RWPE2 (cell line): ENCODE results near the gene KLHL36.

Source experiments
- ATAC-seq: fragments of 200-7000 bp; cut with Tn5 transposase; 3 replicates; pipeline ENCODE4 v1.9.1; 2021; ENCODE audit warnings: low read depth
- DNase-seq: peaks from one replicate; pipeline ENCODE4 v3.0.0-alpha.2; 2020; ENCODE audit warnings: low spot score
- H3K27ac ChIP-seq: fragments of 450-650 bp; 2 replicates; pipeline ENCODE4 v1.5.1; 2017; ENCODE audit warnings: mild to moderate bottlenecking; ENCODE audit not compliant: poor library complexity, severe bottlenecking
- H3K27me3 ChIP-seq: fragments of 250-450 bp; sonication (Bioruptor Pico); 2 replicates; pipeline ENCODE4 v1.5.1; 2021; ENCODE audit warnings: mild to moderate bottlenecking, moderate library complexity; ENCODE audit not compliant: insufficient read depth, poor library complexity, severe bottlenecking
- H3K36me3 ChIP-seq: fragments of 250-450 bp; sonication (Bioruptor Pico); 2 replicates; pipeline ENCODE4 v1.5.1; 2020; ENCODE audit warnings: low read depth, mild to moderate bottlenecking, moderate library complexity
- H3K4me1 ChIP-seq: fragments of 250-450 bp; sonication (Bioruptor Pico); 2 replicates; pipeline ENCODE4 v1.5.1; 2021; ENCODE audit warnings: mild to moderate bottlenecking, moderate library complexity; ENCODE audit not compliant: insufficient read depth, poor library complexity, severe bottlenecking
- H3K4me3 ChIP-seq: fragments of 250-450 bp; sonication (Bioruptor Pico); 2 replicates; pipeline ENCODE4 v1.5.1; 2021; ENCODE audit warnings: mild to moderate bottlenecking, moderate library complexity; ENCODE audit not compliant: severe bottlenecking
- H3K9me3 ChIP-seq: fragments of 250-450 bp; sonication (Bioruptor Pico); 2 replicates; pipeline ENCODE4 v1.5.1; 2021; ENCODE audit warnings: mild to moderate bottlenecking, moderate library complexity; ENCODE audit not compliant: severe bottlenecking
- TF ChIP-seq, protein P1 (sequence below): fragments of 450-650 bp; IDR thresholded peaks from one replicate; pipeline ENCODE4 v1.5.1; 2017; ENCODE audit warnings: mild to moderate bottlenecking, moderate library complexity; ENCODE audit not compliant: poor library complexity, severe bottlenecking

Gene KLHL36

DNA sequence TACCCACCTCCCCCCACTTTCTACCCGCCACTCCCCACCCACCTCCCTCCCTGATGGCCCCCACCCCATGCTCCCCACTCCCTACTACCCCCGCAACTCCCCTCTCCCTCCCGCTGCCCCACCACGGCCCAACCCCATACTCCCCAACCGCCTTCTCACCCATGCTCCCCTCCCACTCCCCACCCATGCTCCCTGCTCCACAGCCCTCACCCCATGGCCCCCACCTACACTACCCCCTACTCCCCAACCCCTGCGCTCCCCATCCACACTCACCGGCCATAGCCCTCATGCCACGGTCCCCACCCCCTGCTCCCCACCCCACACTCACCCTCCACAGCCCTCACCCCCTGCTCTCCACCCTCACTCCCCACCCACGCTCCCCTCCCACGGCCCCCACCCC, 44.4 kb upstream of the KLHL36 start:
- Histone ChIP-seq H3K4me1 (peaks cover 22% of the 10 kb centered on the region), H3K27me3 (no peaks in the 10 kb centered on the region), H3K9me3 (peaks cover 8% of the 10 kb centered on the region), H3K36me3 (peaks cover 61% of the 10 kb centered on the region), H3K4me3 (no peak overlapping the region), H3K27ac (peak overlapping the region; percentile 57)
- ATAC-seq (no peak), DNase-seq (no peak)
- TF ChIP-seq, protein P1, sequence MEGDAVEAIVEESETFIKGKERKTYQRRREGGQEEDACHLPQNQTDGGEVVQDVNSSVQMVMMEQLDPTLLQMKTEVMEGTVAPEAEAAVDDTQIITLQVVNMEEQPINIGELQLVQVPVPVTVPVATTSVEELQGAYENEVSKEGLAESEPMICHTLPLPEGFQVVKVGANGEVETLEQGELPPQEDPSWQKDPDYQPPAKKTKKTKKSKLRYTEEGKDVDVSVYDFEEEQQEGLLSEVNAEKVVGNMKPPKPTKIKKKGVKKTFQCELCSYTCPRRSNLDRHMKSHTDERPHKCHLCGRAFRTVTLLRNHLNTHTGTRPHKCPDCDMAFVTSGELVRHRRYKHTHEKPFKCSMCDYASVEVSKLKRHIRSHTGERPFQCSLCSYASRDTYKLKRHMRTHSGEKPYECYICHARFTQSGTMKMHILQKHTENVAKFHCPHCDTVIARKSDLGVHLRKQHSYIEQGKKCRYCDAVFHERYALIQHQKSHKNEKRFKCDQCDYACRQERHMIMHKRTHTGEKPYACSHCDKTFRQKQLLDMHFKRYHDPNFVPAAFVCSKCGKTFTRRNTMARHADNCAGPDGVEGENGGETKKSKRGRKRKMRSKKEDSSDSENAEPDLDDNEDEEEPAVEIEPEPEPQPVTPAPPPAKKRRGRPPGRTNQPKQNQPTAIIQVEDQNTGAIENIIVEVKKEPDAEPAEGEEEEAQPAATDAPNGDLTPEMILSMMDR, result no peak

GRCh38 chr16:84604477-84605013, 43.8 kb upstream of the KLHL36 start:
- ATAC-seq (no peak), DNase-seq (no peak)
- Histone ChIP-seq H3K4me3 (no peak overlapping the region), H3K36me3 (peaks cover 62% of the 10 kb centered on the region), H3K27me3 (no peaks in the 10 kb centered on the region), H3K9me3 (peaks cover 8% of the 10 kb centered on the region), H3K4me1 (peaks cover 22% of the 10 kb centered on the region), H3K27ac (peak overlapping the region; percentile 57)
- TF ChIP-seq, protein P1, result no peak

DNA sequence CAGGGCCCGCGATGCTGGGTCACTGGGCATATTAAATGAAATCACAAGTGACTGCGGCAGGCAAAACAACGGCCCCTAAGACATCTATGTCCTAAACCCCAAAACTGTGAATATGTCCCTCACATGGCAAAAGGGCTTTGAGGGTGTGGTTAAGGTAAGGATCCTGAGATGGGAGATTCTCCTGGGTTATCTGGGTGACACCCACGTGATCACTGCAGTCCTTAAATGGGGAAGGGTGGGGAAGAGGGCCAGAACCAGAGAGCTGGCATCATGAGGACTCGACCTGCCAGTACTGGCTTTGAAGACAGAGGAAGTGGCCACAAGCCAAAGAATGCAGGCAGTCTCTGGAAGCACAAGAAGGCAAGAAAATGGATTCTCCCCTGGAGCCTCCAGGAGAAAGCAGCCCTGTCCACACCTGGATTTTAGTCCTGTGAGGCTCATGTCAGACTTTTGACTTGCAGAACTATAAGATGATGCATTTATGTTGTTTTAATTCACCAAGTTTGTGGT, 42.9 kb upstream of the KLHL36 start:
- DNase-seq, result no peak
- Histone ChIP-seq H3K36me3 (peaks cover 64% of the 10 kb centered on the region), H3K9me3 (peaks cover 8% of the 10 kb centered on the region), H3K27me3 (no peaks in the 10 kb centered on the region), H3K4me3 (no peak overlapping the region), H3K27ac (peak overlapping the region; percentile 57), H3K4me1 (peaks cover 22% of the 10 kb centered on the region)
- TF ChIP-seq, protein P1, result no peak
- no peak for ATAC-seq

- peak overlapping the region; percentile 57 for H3K27ac ChIP-seq
- peaks cover 8% of the 10 kb centered on the region for H3K9me3 ChIP-seq
- DNase-seq (no peak), ATAC-seq (no peak)
- TF ChIP-seq, protein P1, result no peak
- peaks cover 22% of the 10 kb centered on the region for H3K4me1 ChIP-seq
- peaks cover 66% of the 10 kb centered on the region for H3K36me3 ChIP-seq
- H3K27me3 ChIP-seq, result no peaks in the 10 kb centered on the region
- no peak overlapping the region for H3K4me3 ChIP-seq
Measured at GRCh38 chr16:84606081-84606875, 42.0 kb upstream of the KLHL36 start.

DNA sequence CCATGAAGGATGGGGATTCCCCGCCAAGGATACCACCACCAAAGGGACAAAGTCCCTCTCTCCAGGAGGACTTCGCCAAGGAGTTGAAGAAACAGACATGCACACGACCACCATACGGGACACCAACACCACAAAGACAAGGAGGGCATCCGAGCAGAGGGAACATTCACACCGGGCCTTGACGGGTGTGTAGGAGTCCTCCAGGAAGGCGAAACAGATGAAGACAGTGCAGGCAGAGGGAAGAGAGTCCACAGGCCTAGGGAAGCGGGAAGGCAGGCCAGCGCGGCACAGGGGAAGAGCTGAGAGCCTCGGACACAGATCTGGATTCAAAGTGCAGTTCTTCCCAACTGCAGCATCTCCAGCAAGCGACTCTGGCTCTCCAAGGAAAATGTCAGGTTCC, 41.2 kb upstream of the KLHL36 start:
- TF ChIP-seq, protein P1, result no peak
- Histone ChIP-seq H3K9me3 (peaks cover 8% of the 10 kb centered on the region), H3K27me3 (no peaks in the 10 kb centered on the region), H3K27ac (no peak overlapping the region), H3K36me3 (peaks cover 64% of the 10 kb centered on the region), H3K4me3 (no peak overlapping the region), H3K4me1 (peaks cover 15% of the 10 kb centered on the region)
- no peak for ATAC-seq
- DNase-seq, result no peak
